WTC11 (cell line): ENCODE results near the gene ZNF506. TPM values are rescaled to one million over a fixed set of nuclear protein-coding genes. Genes with fewer than 3 reads are reported as not detected.

Experiments
- ATAC-seq: fragments of 200-7000 bp; cut with Tn5 transposase; 2 replicates; pipeline ENCODE4 v1.10.0; 2021; ENCODE audit warnings: mild to moderate bottlenecking, moderate library complexity
- CTCF ChIA-PET: fragments of 300-600 bp; sonication (Branson Sonifier 250); formaldehyde crosslinking; loops from one replicate; lab custom pipeline; 2021; ENCODE audit warnings: antibody characterized with exemption; lab: Charles Lee
- POLR2A ChIA-PET: fragments of 350-600 bp; sonication (Branson Sonifier 250); formaldehyde crosslinking; loops from one replicate; lab custom pipeline; 2021; ENCODE audit warnings: antibody characterized with exemption; lab: Charles Lee
- DNase-seq: peaks from one replicate; pipeline ENCODE4 v3.0.0; 2021; ENCODE audit warnings: low spot score
- H3K27ac Mint-ChIP-seq: 2 replicates; pipeline ENCODE4 v1.8.0; 2021; ENCODE audit warnings: mixed read lengths
- H3K27me3 Mint-ChIP-seq: 2 replicates; pipeline ENCODE4 v1.8.0; 2021; ENCODE audit warnings: low read depth, mild to moderate bottlenecking, moderate library complexity, mixed read lengths
- H3K36me3 Mint-ChIP-seq: 2 replicates; pipeline ENCODE4 v1.8.0; 2021; ENCODE audit warnings: mixed read lengths
- H3K4me1 Mint-ChIP-seq: 2 replicates; pipeline ENCODE4 v1.8.0; 2022; ENCODE audit warnings: mixed read lengths
- H3K4me3 Mint-ChIP-seq: 2 replicates; pipeline ENCODE4 v1.8.0; 2021; ENCODE audit warnings: mild to moderate bottlenecking, moderate library complexity, mixed read lengths
- H3K9me3 Mint-ChIP-seq: 2 replicates; pipeline ENCODE4 v1.8.0; 2021; ENCODE audit warnings: mixed read lengths
- ATF1 ChIP-seq: sonication (generic); formaldehyde crosslinking; IDR thresholded peaks from 2 replicates; pipeline ENCODE4 v1.8.1; 2023; ENCODE audit warnings: mild to moderate bottlenecking, moderate library complexity, missing genetic modification reagents
- CREB1 ChIP-seq: sonication (generic); formaldehyde crosslinking; IDR thresholded peaks from 2 replicates; pipeline ENCODE4 v1.8.0; 2023; ENCODE audit warnings: mild to moderate bottlenecking, missing genetic modification reagents
- ELF4 ChIP-seq: sonication (generic); formaldehyde crosslinking; IDR thresholded peaks from 2 replicates; pipeline ENCODE4 v1.8.1; 2022; ENCODE audit warnings: low read depth, mild to moderate bottlenecking, moderate library complexity, missing genetic modification reagents
- ETV6 ChIP-seq: sonication (generic); formaldehyde crosslinking; IDR thresholded peaks from 2 replicates; pipeline ENCODE4 v1.8.1; 2022; ENCODE audit warnings: mild to moderate bottlenecking, missing genetic modification reagents
- FOXK1 ChIP-seq: sonication (generic); formaldehyde crosslinking; IDR thresholded peaks from 2 replicates; pipeline ENCODE4 v1.8.0; 2022; ENCODE audit warnings: mild to moderate bottlenecking, moderate library complexity, missing genetic modification reagents
- FOXP1 ChIP-seq: sonication (generic); formaldehyde crosslinking; IDR thresholded peaks from 2 replicates; pipeline ENCODE4 v1.8.0; 2022; ENCODE audit warnings: missing genetic modification reagents, mild to moderate bottlenecking, moderate library complexity, borderline replicate concordance
- GTF2I ChIP-seq: fragments of 250-450 bp; sonication (Bioruptor Pico); conservative IDR thresholded peaks from 2 replicates; pipeline ENCODE4 v1.4.0; 2021; ENCODE audit warnings: mild to moderate bottlenecking
- MYBL2 ChIP-seq: sonication (generic); formaldehyde crosslinking; IDR thresholded peaks from 2 replicates; pipeline ENCODE4 v1.8.1; 2023; ENCODE audit warnings: mild to moderate bottlenecking, moderate library complexity, missing genetic modification reagents
- NFE2L1 ChIP-seq: sonication (generic); formaldehyde crosslinking; IDR thresholded peaks from 2 replicates; pipeline ENCODE4 v1.8.1; 2023; ENCODE audit warnings: missing genetic modification reagents
- NR3C1 ChIP-seq: sonication (generic); formaldehyde crosslinking; conservative IDR thresholded peaks from 2 replicates; pipeline ENCODE4 v1.8.1; 2023; ENCODE audit warnings: low read depth, mild to moderate bottlenecking, missing genetic modification reagents
- OVOL2 ChIP-seq: fragments of 250-450 bp; sonication (Bioruptor Pico); IDR thresholded peaks from 2 replicates; pipeline ENCODE4 v1.9.0; 2021; ENCODE audit warnings: mild to moderate bottlenecking, borderline replicate concordance
- SMAD4 ChIP-seq: sonication (generic); formaldehyde crosslinking; IDR thresholded peaks from 2 replicates; pipeline ENCODE4 v1.8.0; 2022; ENCODE audit warnings: mild to moderate bottlenecking, missing genetic modification reagents
- ZBTB21 ChIP-seq: sonication (generic); formaldehyde crosslinking; IDR thresholded peaks from 2 replicates; pipeline ENCODE4 v1.8.1; 2023; ENCODE audit warnings: mild to moderate bottlenecking, missing genetic modification reagents, borderline replicate concordance
- ZNF138 ChIP-seq: sonication (generic); formaldehyde crosslinking; conservative IDR thresholded peaks from 2 replicates; pipeline ENCODE4 v1.8.1; 2022; ENCODE audit warnings: mild to moderate bottlenecking, moderate library complexity, missing genetic modification reagents
- ZNF416 ChIP-seq: fragments of 250-450 bp; sonication (Bioruptor Pico); IDR thresholded peaks from 2 replicates; pipeline ENCODE4 v1.9.0; 2021; ENCODE audit warnings: mild to moderate bottlenecking, inconsistent platforms
- total RNA-seq: library from RNA; stranded (reverse); gene quantifications from 3 replicates; pipeline ENCODE4 v1.2.3, GENCODE V29; 2021
- TF ChIP-seq, protein P1 (sequence below): sonication (generic); formaldehyde crosslinking; IDR thresholded peaks from 2 replicates; pipeline ENCODE4 v1.8.1; 2023; ENCODE audit warnings: mild to moderate bottlenecking, missing genetic modification reagents, moderate library complexity
- TF ChIP-seq, protein P2 (sequence below): sonication (generic); formaldehyde crosslinking; conservative IDR thresholded peaks from 2 replicates; pipeline ENCODE4 v1.8.1; 2023; ENCODE audit warnings: mild to moderate bottlenecking, low read depth, missing genetic modification reagents, moderate library complexity
- TF ChIP-seq, protein P3 (sequence below): fragments of 250-450 bp; sonication (Bioruptor Pico); IDR thresholded peaks from 2 replicates; pipeline ENCODE4 v1.9.0; 2021; ENCODE audit warnings: mild to moderate bottlenecking, borderline replicate concordance
- TF ChIP-seq, protein P4 (sequence below): sonication (generic); formaldehyde crosslinking; IDR thresholded peaks from 2 replicates; pipeline ENCODE4 v1.8.1; 2022; ENCODE audit warnings: low read depth, mild to moderate bottlenecking, moderate library complexity, missing genetic modification reagents, borderline replicate concordance
- TF ChIP-seq, protein P5 (sequence below): sonication (generic); formaldehyde crosslinking; IDR thresholded peaks from 2 replicates; pipeline ENCODE4 v1.8.0; 2022; ENCODE audit warnings: mild to moderate bottlenecking, missing genetic modification reagents
- TF ChIP-seq, protein P6 (sequence below): fragments of 250-450 bp; sonication (Bioruptor Pico); IDR thresholded peaks from 2 replicates; pipeline ENCODE4 v1.8.0; 2021; ENCODE audit warnings: mild to moderate bottlenecking

ZNF506 gene
- total RNA-seq, 1 experiment from 2014 or later: 20.8 TPM

DNA sequence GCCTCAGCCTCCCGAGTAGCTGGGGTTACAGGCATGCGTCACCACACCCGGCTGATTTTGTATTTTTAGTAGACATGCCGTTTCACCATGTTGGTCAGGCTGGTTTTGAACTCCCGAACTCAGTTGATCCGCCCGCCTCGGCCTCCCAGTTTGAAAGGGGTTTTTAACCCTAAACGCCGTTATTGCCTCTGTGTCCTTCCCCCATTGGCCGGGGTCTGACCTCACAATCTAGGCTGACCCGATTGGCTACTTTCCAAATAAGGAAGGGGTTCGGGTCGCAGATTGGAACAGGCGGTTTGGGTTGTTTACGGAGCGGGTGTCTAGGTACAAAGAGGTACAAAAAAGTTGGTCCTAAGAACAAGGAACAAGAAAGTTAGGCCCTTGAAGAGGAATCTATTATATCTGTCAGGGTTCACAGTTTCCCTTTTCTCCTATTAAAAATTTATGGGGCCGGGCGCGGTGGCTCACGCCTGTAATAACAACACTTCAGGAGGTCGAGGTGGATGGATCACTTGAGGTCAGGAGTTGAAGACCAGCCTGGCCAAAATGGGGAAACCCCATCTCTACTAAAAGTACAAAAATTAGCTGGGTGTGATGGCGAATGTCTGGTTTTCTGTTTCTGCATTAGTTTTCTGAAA is 45.2 kb upstream of the ZNF506 start (continued):
- TF ChIP-seq, protein P1, sequence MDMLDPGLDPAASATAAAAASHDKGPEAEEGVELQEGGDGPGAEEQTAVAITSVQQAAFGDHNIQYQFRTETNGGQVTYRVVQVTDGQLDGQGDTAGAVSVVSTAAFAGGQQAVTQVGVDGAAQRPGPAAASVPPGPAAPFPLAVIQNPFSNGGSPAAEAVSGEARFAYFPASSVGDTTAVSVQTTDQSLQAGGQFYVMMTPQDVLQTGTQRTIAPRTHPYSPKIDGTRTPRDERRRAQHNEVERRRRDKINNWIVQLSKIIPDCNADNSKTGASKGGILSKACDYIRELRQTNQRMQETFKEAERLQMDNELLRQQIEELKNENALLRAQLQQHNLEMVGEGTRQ (CRISPR knock-in tag): no peak
- TF ChIP-seq ELF4 (CRISPR knock-in tag) (no peak), CREB1 (CRISPR knock-in tag) (no peak), MYBL2 (CRISPR knock-in tag) (peak; percentile 63; the same call in 1 of the 2 replicates), ETV6 (CRISPR knock-in tag) (no peak), OVOL2 (CRISPR knock-in tag) (no peak), FOXP1 (CRISPR knock-in tag) (no peak), NFE2L1 (no peak), FOXK1 (CRISPR knock-in tag) (peak; percentile 81)
- TF ChIP-seq, protein P2, sequence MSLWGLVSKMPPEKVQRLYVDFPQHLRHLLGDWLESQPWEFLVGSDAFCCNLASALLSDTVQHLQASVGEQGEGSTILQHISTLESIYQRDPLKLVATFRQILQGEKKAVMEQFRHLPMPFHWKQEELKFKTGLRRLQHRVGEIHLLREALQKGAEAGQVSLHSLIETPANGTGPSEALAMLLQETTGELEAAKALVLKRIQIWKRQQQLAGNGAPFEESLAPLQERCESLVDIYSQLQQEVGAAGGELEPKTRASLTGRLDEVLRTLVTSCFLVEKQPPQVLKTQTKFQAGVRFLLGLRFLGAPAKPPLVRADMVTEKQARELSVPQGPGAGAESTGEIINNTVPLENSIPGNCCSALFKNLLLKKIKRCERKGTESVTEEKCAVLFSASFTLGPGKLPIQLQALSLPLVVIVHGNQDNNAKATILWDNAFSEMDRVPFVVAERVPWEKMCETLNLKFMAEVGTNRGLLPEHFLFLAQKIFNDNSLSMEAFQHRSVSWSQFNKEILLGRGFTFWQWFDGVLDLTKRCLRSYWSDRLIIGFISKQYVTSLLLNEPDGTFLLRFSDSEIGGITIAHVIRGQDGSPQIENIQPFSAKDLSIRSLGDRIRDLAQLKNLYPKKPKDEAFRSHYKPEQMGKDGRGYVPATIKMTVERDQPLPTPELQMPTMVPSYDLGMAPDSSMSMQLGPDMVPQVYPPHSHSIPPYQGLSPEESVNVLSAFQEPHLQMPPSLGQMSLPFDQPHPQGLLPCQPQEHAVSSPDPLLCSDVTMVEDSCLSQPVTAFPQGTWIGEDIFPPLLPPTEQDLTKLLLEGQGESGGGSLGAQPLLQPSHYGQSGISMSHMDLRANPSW (CRISPR knock-in tag): no peak
- TF ChIP-seq, protein P3, sequence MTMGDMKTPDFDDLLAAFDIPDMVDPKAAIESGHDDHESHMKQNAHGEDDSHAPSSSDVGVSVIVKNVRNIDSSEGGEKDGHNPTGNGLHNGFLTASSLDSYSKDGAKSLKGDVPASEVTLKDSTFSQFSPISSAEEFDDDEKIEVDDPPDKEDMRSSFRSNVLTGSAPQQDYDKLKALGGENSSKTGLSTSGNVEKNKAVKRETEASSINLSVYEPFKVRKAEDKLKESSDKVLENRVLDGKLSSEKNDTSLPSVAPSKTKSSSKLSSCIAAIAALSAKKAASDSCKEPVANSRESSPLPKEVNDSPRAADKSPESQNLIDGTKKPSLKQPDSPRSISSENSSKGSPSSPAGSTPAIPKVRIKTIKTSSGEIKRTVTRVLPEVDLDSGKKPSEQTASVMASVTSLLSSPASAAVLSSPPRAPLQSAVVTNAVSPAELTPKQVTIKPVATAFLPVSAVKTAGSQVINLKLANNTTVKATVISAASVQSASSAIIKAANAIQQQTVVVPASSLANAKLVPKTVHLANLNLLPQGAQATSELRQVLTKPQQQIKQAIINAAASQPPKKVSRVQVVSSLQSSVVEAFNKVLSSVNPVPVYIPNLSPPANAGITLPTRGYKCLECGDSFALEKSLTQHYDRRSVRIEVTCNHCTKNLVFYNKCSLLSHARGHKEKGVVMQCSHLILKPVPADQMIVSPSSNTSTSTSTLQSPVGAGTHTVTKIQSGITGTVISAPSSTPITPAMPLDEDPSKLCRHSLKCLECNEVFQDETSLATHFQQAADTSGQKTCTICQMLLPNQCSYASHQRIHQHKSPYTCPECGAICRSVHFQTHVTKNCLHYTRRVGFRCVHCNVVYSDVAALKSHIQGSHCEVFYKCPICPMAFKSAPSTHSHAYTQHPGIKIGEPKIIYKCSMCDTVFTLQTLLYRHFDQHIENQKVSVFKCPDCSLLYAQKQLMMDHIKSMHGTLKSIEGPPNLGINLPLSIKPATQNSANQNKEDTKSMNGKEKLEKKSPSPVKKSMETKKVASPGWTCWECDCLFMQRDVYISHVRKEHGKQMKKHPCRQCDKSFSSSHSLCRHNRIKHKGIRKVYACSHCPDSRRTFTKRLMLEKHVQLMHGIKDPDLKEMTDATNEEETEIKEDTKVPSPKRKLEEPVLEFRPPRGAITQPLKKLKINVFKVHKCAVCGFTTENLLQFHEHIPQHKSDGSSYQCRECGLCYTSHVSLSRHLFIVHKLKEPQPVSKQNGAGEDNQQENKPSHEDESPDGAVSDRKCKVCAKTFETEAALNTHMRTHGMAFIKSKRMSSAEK: peak; percentile 5; the same call in 1 of the 2 replicates

DNA sequence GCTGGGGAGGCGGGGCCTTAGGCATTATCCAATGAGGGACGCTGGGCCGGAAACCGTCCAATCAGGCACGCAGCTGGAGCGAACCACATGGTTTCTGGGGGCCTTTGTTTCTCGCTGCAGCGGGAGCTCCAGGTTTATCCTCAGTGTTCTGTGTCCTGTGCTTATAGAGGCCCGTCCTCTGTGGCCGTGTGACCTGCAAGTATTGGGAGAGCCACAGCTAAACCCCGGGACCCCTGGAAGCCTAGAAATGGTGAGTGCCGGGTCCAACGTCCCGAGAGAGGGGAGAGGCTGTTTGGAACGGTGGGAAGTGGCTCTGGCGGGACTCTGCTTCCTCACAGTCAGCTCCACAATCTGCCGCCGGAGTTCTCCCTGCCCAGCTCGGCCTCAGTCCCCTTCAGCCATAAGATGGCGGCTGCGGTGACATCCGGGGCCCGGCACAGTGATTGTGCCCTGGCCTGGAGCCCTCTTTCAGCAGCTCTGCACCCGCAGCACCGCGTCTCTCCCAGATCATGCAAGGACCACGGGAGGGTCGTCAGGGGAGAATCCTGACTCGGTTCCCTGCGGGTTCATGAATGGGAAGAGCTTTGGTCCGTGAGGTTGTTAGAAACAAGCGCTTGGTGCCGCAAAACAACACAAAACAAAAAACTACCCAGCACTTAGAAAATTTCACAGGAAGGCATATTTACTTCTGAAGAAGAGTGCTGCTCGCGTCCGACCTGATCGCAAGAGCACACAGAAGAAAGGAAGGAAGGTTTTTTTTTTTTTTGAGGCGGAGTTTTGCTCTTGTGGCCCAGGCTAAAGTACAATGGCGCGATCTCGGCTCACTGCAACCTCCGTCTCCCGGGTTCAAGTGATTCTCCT is 44.4 kb upstream of the ZNF506 start, which contains the start of gene ZNF253:
Gene ZNF253 (plus strand): TSS at position 133 of the 861 bp plus-strand sequence. CDS start 115 bp downstream, at position 248.
- ChIA-PET CTCF (interaction anchor here (1.4 kb wide), 1 partner anchor 45 kb away, joined by 3 read pairs; the partner anchor contains the start of gene ZNF506), POLR2A (interaction anchor here (0.6 to 2.2 kb wide), 23 partner anchors 10 to 559 kb away, joined by 3 to 70 read pairs (median 3); partner anchors contain the start of genes ATP13A1, ZNF101, ZNF14 and ZNF506)
- peak within 1 kb of the TSS; percentile 100 for H3K4me3 Mint-ChIP-seq
- H3K9me3 Mint-ChIP-seq: no peaks in the 10 kb centered on the region
- peak; percentile 99 for DNase-seq
- peak within 1 kb of the TSS; percentile 100 for H3K27ac Mint-ChIP-seq
- peaks cover 9% of the 10 kb centered on the region; the same call in 1 of the 2 replicates for H3K36me3 Mint-ChIP-seq
- H3K27me3 Mint-ChIP-seq: no peaks in the 10 kb centered on the region; the same call in 1 of the 2 replicates
- peak; percentile 79 for ATAC-seq
- H3K4me1 Mint-ChIP-seq: peaks cover 30% of the 10 kb centered on the region
- TF ChIP-seq, protein P4, sequence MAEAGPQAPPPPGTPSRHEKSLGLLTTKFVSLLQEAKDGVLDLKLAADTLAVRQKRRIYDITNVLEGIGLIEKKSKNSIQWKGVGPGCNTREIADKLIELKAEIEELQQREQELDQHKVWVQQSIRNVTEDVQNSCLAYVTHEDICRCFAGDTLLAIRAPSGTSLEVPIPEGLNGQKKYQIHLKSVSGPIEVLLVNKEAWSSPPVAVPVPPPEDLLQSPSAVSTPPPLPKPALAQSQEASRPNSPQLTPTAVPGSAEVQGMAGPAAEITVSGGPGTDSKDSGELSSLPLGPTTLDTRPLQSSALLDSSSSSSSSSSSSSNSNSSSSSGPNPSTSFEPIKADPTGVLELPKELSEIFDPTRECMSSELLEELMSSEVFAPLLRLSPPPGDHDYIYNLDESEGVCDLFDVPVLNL (CRISPR knock-in tag): no peak
- TF ChIP-seq NR3C1 (CRISPR knock-in tag) (no peak), ZNF416 (CRISPR knock-in tag) (peak; percentile 94), SMAD4 (CRISPR knock-in tag) (peak; percentile 72; the same call in 1 of the 2 replicates), ATF1 (CRISPR knock-in tag) (no peak), GTF2I (CRISPR knock-in tag) (no peak), MYBL2 (CRISPR knock-in tag) (no peak), ZBTB21 (CRISPR knock-in tag) (no peak; the same call in 1 of the 2 replicates), NFE2L1 (0 out of 2 replicates have a peak, but pooled peaks have one; percentile 29), ZNF138 (CRISPR knock-in tag) (no peak)
- TF ChIP-seq, protein P5, sequence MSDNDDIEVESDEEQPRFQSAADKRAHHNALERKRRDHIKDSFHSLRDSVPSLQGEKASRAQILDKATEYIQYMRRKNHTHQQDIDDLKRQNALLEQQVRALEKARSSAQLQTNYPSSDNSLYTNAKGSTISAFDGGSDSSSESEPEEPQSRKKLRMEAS (CRISPR knock-in tag): peak; percentile 89
- TF ChIP-seq, protein P6, sequence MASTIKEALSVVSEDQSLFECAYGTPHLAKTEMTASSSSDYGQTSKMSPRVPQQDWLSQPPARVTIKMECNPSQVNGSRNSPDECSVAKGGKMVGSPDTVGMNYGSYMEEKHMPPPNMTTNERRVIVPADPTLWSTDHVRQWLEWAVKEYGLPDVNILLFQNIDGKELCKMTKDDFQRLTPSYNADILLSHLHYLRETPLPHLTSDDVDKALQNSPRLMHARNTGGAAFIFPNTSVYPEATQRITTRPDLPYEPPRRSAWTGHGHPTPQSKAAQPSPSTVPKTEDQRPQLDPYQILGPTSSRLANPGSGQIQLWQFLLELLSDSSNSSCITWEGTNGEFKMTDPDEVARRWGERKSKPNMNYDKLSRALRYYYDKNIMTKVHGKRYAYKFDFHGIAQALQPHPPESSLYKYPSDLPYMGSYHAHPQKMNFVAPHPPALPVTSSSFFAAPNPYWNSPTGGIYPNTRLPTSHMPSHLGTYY (CRISPR knock-in tag): no peak
